Measurements from ENCODE around the gene CTNNA3. TPM values are rescaled to one million over a fixed set of nuclear protein-coding genes. Genes with fewer than 3 reads are reported as not detected.

Gene CTNNA3
- total RNA-seq, 3 donors from 2014 or later: not detected

DNA sequence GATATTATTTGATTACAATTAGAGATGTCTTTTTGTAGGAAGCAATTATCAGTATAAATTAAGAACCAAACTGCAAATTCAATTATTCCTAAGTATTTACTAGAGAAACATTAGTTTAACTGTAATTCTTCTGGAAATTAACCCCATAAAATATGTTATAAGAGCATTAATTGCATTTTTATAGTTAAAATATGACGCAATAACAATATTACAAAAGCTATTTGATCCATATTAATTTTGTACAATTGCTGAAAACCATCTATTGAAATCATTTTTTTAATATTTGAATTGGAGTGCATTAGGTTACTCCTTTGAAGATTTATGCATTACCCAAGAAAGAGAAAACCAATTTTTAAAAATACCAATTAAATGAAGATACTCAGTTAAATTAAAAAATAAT is 1024.9 kb downstream of the CTNNA3 start:
- H3K4me1 Mint-ChIP-seq (ENCODE audit: low read depth): no peaks in the 10 kb centered on the region
- H3K9me3 Mint-ChIP-seq: peaks cover 5% of the 10 kb centered on the region
- H3K4me3 Mint-ChIP-seq: no peak overlapping the region
- DNase-seq (no peak), ATAC-seq (no peak)
- no peaks in the 10 kb centered on the region for H3K36me3 Mint-ChIP-seq (ENCODE audit: insufficient read depth)
- H3K27me3 Mint-ChIP-seq (ENCODE audit: low read depth): no peaks in the 10 kb centered on the region

DNA sequence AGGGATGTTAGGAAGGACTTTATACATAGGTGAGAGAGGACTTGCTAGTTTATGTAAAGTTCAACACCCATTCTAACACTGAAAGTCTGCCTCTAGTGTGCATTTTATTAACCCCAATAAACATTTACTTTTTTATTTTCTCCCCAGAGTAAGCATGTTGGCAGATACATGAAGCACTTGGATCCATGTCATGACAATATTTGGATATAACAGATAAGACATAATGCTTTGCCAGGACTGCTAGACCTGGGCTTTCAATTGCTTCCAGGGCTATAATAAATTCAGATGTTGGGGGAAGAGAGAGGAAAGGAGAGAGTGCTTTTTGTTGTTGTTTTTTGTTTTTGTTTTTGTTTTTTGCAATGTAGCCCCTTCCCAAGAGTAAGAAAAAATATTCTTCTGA is 1039.5 kb downstream of the CTNNA3 start:
- Mint-ChIP-seq H3K9me3 (peaks cover 14% of the 10 kb centered on the region), H3K27me3 (ENCODE audit: low read depth) (no peaks in the 10 kb centered on the region), H3K4me3 (no peak overlapping the region), H3K4me1 (ENCODE audit: low read depth) (no peaks in the 10 kb centered on the region), H3K36me3 (ENCODE audit: insufficient read depth) (no peaks in the 10 kb centered on the region)
- no peak for ATAC-seq
- no peak for DNase-seq

DNA sequence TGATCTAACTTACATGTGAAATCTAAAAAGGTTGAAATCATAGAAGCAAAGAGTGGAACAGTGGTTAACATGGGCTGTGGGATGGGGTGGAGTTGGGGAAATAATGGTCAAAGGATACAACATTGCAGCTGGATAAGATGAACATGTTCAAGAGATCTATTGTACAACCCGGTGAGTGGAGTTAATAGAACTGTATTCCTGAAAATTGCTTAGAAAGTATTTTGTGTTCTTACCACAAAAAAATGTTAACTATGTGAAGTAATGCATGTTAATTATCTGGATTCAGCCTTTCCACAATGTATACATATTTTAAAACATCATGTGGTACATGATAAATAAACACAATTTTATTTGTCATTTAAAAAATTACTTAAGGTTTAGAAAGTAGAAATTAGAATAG is 1041.1 kb downstream of the CTNNA3 start:
- Mint-ChIP-seq H3K36me3 (ENCODE audit: insufficient read depth) (no peaks in the 10 kb centered on the region), H3K4me3 (no peak overlapping the region), H3K27me3 (ENCODE audit: low read depth) (no peaks in the 10 kb centered on the region), H3K4me1 (ENCODE audit: low read depth) (no peaks in the 10 kb centered on the region), H3K9me3 (peaks cover 14% of the 10 kb centered on the region)
- ATAC-seq (no peak), DNase-seq (no peak)

DNA sequence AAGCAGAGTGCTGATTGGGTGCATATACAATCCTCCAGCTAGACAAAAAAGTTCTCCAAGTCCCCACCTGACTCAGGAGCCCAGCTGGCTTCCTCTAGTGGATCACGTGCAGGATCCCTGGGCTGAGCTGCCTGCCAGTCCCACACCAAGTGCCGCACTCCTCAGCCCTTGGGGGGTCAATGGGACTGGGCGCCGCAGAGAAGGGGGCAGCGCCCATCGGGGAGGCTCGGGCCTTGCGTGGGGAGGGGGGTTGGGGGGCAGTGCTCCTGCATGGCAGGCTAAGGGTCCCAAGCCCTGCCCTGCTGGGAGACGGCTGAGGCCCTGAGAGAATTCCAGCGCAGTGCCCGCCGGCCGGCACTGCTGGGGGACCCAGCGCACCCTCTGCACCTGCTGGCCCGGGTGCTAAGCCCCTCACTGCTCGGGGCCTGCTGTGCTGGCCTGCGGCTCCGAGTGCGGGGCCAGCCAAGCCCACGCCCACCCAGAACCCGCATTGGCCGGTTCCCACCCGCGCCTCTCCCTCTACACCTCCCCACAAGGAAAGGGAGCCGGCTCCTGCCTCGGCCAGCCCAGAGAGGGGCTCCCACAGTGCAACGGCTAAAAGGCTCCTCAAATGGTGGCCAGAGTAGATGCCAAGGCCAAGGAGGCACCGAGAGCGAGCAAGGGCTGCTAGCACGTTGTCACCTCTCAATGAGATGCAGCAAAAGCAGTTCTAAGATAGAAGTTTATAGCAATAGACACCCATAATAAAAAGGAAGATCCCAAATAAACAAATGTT is 1044.5 kb downstream of the CTNNA3 start:
- Mint-ChIP-seq H3K27me3 (ENCODE audit: low read depth) (no peaks in the 10 kb centered on the region), H3K4me3 (no peak overlapping the region), H3K9me3 (peaks cover 19% of the 10 kb centered on the region), H3K36me3 (ENCODE audit: insufficient read depth) (no peaks in the 10 kb centered on the region), H3K4me1 (ENCODE audit: low read depth) (no peaks in the 10 kb centered on the region)
- DNase-seq: no peak
- ATAC-seq: no peak

DNA sequence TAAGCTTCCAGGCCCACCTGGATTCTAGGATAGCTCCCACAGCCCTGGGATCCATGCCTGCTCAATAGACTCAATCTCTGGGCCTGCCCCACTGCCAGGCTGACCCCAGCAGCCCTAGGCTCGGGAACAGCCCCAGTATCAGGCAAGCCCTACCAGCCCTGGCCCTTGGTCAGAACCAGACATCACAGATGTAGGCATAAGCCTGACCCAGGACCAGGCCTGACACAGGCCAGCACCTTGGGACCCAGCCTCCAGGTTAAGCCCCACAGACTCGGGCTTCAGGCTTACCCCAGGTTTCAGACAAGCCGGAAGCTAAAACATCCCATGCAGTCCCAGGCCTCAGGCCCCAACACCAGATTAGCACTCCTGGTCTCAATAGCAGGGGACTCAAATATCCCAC is 1046.4 kb downstream of the CTNNA3 start:
- Mint-ChIP-seq H3K9me3 (peaks cover 15% of the 10 kb centered on the region), H3K4me1 (ENCODE audit: low read depth) (no peaks in the 10 kb centered on the region), H3K4me3 (no peak overlapping the region), H3K27me3 (ENCODE audit: low read depth) (no peaks in the 10 kb centered on the region), H3K36me3 (ENCODE audit: insufficient read depth) (no peaks in the 10 kb centered on the region)
- DNase-seq: no peak
- no peak for ATAC-seq

DNA sequence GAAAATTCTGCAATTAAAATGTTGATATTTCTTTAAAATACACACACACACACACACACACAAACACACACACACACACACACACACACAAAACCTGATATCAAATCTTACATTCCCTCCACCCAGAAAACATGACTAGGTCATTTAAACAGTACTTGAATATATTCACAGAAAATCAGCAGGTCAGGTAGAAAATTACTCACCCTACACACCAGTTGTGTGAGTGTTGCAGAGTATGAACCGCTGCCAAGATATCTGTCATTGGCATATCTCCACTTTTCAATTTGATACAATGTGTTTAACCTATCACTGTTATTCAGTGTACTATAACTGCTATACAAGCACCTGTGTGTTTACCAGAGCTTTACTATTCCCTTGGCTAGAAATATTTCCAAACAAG is 1053.8 kb downstream of the CTNNA3 start:
- no peaks in the 10 kb centered on the region for H3K27me3 Mint-ChIP-seq (ENCODE audit: low read depth)
- no peaks in the 10 kb centered on the region for H3K4me1 Mint-ChIP-seq (ENCODE audit: low read depth)
- DNase-seq: no peak
- H3K4me3 Mint-ChIP-seq: no peak overlapping the region
- H3K36me3 Mint-ChIP-seq (ENCODE audit: insufficient read depth): no peaks in the 10 kb centered on the region
- H3K9me3 Mint-ChIP-seq: peaks cover 4% of the 10 kb centered on the region
- no peak for ATAC-seq

DNA sequence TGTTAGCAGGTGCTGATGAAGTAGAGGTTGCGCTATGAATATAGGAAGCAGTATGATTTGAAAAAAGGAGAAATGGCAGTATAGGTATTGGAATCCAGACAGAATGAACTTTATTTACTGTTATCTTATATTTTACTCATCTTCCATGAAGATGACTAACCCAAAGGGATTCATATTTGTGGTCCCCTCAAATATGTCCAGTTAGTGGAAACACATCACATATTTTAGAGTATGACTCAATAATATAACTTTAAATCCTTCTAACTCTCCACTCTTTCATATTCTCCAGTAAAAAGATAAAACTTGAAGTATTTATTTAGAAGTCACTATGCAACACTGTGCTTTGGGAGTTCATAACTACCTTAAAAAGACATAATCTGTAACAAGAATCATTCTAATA is 1056.6 kb downstream of the CTNNA3 start:
- H3K27me3 Mint-ChIP-seq (ENCODE audit: low read depth): no peaks in the 10 kb centered on the region
- no peaks in the 10 kb centered on the region for H3K9me3 Mint-ChIP-seq
- H3K4me1 Mint-ChIP-seq (ENCODE audit: low read depth): no peaks in the 10 kb centered on the region
- H3K36me3 Mint-ChIP-seq (ENCODE audit: insufficient read depth): no peaks in the 10 kb centered on the region
- no peak for ATAC-seq
- no peak for DNase-seq
- H3K4me3 Mint-ChIP-seq: no peak overlapping the region

DNA sequence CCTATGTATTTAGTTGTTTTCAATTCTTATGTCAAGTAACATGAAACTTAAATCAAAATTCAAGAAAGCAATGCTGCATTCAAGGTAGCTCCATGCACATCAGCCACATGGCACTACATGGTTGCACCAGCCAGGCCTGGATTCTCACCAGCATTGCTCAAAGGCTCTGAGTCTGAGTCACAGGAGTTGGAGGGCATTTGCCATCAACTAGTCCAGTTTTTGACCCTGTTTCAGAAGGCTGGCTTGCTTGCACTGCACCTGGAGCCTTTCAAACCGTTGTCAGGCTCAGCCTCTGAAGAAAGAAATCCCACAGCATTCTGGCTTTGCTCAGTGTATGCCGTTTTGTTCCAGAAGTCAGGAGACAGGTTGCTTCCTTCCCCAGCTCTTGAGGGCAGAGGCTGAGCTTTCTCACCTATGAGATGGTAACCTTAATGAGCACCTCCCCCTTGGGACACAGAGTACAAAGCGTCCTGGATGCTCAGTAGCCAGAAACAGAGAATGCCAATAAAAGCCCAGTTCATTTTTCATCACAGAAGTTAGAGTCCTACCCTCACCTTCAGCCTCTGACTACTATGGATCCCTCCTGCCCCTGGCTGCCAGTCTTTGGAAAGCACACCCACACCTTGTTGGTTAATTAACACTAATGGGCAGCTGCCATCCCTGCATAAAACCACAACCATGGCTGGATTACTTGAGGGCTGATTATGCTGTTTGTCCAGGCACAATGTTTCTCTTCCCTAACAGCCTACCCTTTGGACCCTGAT is 1058.5 kb downstream of the CTNNA3 start:
- no peaks in the 10 kb centered on the region for H3K9me3 Mint-ChIP-seq
- no peak overlapping the region for H3K4me3 Mint-ChIP-seq
- DNase-seq: no peak
- no peaks in the 10 kb centered on the region for H3K36me3 Mint-ChIP-seq (ENCODE audit: insufficient read depth)
- no peaks in the 10 kb centered on the region for H3K4me1 Mint-ChIP-seq (ENCODE audit: low read depth)
- ATAC-seq: no peak
- no peaks in the 10 kb centered on the region for H3K27me3 Mint-ChIP-seq (ENCODE audit: low read depth)

DNA sequence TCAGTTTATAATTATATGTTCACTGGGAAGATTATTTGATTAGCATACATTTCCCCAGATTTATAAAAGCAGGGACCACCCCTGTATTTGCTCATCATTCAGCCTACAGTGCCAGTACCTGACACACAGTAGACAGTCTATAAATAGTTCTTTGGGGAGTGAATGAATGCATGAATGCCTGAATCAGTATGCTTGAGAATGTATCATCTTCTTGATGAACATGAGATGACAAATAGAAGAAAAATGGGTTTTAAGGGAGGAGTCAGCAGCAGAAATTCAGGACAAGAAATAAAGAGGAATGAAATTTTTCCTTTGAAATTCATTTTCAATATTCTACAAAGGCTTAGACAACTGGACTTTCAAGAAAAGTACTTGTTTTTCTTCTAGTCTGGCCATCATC is 1066.0 kb downstream of the CTNNA3 start:
- Mint-ChIP-seq H3K36me3 (ENCODE audit: insufficient read depth) (no peaks in the 10 kb centered on the region), H3K4me1 (ENCODE audit: low read depth) (no peaks in the 10 kb centered on the region), H3K27me3 (ENCODE audit: low read depth) (no peaks in the 10 kb centered on the region), H3K4me3 (no peak overlapping the region), H3K9me3 (peaks cover 6% of the 10 kb centered on the region)
- ATAC-seq (no peak), DNase-seq (no peak)

DNA sequence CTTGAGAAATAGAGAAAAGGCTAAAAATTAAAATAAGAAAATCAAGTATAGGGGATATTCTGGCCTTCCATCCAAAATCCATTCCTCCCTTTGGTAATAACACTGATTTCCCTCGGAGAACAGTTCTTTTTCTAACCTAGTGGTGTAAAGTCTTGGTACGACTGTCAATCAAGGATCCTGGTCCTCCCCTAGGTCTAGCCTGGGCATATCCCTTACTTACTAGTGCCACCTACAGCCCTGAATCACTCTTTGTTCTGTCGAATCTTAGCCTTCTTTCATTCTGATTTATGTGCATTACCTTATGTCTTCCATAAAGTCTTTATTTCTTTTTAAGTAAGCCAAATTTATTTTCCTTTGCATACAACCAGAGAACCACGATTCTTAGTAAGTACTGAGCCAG is 1068.8 kb downstream of the CTNNA3 start:
- ATAC-seq (no peak), DNase-seq (no peak)
- H3K36me3 Mint-ChIP-seq (ENCODE audit: insufficient read depth): no peaks in the 10 kb centered on the region
- H3K9me3 Mint-ChIP-seq: peaks cover 6% of the 10 kb centered on the region
- H3K4me1 Mint-ChIP-seq (ENCODE audit: low read depth): no peaks in the 10 kb centered on the region
- H3K4me3 Mint-ChIP-seq: no peak overlapping the region
- H3K27me3 Mint-ChIP-seq (ENCODE audit: low read depth): no peaks in the 10 kb centered on the region

DNA sequence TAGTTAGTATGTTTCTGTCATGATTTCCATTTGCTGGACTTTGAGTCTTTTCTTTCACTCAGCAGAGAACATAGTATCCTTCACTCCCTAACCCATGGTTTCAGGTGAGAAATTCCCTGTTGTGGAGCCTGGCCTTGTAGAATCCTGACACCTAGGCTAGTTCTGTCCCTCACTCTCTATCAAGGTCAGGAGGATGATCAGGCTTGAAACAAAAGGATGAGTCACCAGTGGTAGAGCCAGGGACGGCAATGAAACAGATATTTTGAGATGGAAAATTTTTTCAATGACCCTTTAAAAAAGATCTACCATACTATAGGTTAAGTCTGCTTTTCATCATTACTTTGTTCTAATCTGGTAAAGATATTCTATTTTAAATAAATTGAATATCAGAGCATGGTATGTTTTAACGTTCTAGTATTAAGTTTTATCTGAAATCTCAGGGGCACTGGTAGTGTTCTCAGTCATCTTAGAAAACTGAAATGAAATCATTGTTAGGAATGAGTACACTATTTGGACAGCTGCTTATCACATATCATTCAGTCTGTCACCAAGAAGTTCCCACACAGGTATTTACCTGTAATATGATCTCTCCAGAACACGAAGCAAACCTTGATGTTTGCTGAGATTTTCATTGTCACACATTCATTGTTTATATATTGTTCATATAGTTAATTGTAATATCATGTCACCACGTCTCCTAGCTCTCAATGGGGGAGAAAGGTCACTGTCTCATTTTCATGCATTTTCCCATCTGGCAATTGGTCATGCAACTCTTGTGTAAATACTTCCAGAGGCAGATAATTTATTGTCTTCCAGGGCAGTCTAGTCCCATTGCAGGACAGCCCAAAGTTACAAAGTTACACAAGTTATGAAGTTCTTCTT is 1070.0 kb downstream of the CTNNA3 start:
- ATAC-seq (no peak), DNase-seq (no peak)
- no peak overlapping the region for H3K4me3 Mint-ChIP-seq
- H3K36me3 Mint-ChIP-seq (ENCODE audit: insufficient read depth): no peaks in the 10 kb centered on the region
- H3K27me3 Mint-ChIP-seq (ENCODE audit: low read depth): no peaks in the 10 kb centered on the region
- H3K4me1 Mint-ChIP-seq (ENCODE audit: low read depth): no peaks in the 10 kb centered on the region
- H3K9me3 Mint-ChIP-seq: peaks cover 6% of the 10 kb centered on the region

DNA sequence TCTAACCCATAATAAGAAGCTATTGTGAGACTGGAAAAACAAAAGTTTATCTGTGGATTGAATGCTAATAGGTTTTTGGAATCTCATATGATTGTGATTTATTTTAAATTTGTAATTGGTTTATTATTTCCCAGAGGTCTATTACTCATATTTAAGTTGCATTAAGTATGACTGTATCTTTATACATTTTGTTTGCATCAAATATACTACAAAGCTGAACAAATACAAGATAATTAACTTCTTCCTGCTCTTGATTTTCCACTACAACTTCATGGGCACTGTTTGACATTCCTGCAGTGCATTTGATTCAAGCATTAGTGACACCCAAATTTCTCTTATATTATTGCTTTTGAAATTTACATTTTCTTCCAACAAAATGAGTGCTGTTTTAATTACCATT is 1073.9 kb downstream of the CTNNA3 start:
- ATAC-seq (no peak), DNase-seq (no peak)
- no peaks in the 10 kb centered on the region for H3K36me3 Mint-ChIP-seq (ENCODE audit: insufficient read depth)
- no peak overlapping the region for H3K4me3 Mint-ChIP-seq
- no peaks in the 10 kb centered on the region for H3K4me1 Mint-ChIP-seq (ENCODE audit: low read depth)
- H3K27me3 Mint-ChIP-seq (ENCODE audit: low read depth): no peaks in the 10 kb centered on the region
- no peaks in the 10 kb centered on the region for H3K9me3 Mint-ChIP-seq

DNA sequence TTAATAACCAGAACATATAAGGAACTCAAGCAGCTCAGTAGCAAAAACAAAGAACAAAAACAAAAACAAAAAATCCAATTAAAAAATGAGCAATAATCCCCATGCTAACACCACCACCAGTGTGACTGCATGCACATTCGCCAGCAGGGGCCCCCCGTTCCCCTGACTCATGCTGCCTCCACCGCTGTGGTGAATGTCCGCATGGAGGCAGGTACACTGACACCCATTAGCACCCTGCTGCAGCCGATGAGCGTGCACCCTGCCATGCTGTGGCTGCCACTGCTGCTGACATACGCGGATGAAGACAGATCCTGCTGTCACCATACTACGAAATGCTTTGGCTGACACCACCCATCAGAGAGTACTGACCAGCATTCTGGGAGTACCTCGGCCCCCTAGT is 1091.8 kb downstream of the CTNNA3 start:
- no peak for ATAC-seq
- Mint-ChIP-seq H3K4me3 (no peak overlapping the region), H3K4me1 (ENCODE audit: low read depth) (no peaks in the 10 kb centered on the region), H3K27me3 (ENCODE audit: low read depth) (no peaks in the 10 kb centered on the region), H3K36me3 (ENCODE audit: insufficient read depth) (no peaks in the 10 kb centered on the region), H3K9me3 (peaks cover 22% of the 10 kb centered on the region)
- no peak for DNase-seq

DNA sequence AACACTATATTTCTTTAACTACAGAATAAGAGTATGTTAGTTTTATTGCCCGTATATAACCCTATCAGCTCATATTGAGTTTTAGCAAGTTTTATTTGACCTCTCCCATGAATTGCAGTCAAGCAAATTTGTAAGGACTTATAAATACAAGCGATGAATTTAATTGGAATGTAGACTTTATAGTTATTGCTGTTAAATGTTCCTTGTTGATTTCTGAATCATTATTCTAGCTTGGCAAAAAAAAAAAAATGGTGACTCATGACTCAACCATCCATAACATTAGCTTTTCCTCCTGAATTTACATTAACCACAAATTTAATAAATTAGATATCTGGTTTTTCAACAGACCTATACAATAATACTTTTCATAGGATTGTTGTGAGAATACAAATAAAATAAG is 1104.1 kb downstream of the CTNNA3 start:
- H3K4me1 Mint-ChIP-seq (ENCODE audit: low read depth): no peaks in the 10 kb centered on the region
- no peaks in the 10 kb centered on the region for H3K27me3 Mint-ChIP-seq (ENCODE audit: low read depth)
- ATAC-seq: no peak
- DNase-seq: no peak
- no peak overlapping the region for H3K4me3 Mint-ChIP-seq
- H3K9me3 Mint-ChIP-seq: peaks cover 4% of the 10 kb centered on the region
- no peaks in the 10 kb centered on the region for H3K36me3 Mint-ChIP-seq (ENCODE audit: insufficient read depth)

Data from activated T-cell treated with anti-CD3 and anti-CD28 coated beads, Interleukin-2, amount 50 U/mL, for 4 hours (primary cell).